GM19193 (cell line): ENCODE data around the gene CCDC51.

Experiments
- POLR2A ChIP-seq: IDR thresholded peaks from 4 replicates; pipeline ENCODE4 v1.6.1; 2011; ENCODE audit not compliant: insufficient read depth, insufficient read length; ENCODE audit errors: extremely low read depth

CCDC51 gene

GRCh38 chr3:48408823-48409281 lies 31.1 kb downstream of the CCDC51 start:
- no peak for TF ChIP-seq POLR2A

DNA sequence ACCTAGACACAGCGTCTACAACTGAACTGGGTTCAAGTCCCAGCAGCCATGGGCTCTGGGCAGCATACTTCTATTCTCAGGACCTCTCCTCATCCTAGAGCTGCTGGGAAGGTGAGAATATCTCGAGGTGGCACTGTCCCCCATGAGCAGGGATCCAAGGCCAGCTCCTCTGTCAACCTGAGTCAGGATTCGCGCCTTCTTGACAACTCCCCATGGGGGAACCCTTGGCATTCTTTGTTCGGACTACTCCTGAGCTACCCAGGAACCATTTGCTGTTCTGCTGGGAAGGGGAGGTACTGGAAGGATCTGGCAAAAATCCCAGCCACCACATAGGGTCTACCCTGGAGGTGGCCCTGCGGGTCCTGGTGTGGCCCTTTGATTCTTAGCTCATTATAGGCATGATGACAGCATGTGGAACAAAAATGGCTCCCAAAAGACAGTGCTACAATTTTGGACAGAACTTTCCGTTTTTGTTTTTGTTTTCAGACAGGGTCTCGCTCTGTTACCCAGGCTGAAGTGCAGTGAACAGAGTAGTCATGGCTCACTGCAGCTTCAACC lies 32.3 kb downstream of the CCDC51 start:
- TF ChIP-seq POLR2A: no peak

DNA sequence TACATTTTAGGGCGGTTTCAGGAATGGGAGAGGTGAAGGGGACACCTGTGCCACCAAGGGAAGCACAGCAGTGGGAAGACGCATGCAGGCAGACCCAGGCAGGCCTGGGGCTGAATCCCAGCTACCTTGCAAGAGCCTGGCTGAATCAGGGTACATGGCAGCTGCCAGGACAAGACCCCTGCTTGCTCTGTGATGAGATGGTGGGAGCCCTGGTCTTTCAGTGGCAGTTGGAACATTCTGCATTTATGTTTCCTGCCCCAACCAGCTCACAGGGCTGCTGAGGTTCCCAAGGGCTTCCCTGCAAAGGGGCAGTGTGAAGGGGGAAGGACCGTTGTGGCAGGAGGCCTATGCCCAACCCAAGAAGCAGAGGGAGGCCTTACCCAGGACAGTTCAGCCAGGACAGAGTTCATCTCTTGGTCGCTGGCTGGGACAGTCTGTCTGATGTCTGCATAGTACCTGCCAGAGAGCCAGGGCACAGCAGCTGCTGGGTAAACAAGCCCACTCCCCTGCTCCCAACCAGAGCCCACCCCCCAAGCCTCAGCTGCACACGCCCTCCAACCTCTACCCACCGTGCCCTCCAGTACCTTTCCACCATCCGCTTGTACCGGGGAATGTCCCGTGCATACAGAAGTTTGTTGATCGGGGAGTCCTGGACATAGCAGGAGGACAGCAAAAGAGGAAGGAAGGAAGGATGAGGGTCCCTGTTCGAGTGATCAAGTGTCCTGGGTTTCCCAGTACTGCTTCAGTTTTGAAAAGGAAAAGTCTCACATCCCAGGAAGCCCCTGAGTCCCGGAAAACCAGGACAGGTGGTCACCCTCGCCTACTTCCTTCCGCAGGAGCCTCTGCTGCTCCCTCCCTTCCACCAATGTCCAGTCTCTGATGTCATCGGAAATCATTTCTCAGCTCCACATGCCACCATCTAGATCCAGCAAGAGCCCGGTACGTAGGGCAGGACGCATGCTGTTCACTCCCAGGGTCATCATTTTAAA lies 33.2 kb downstream of the CCDC51 start:
- no peak for TF ChIP-seq POLR2A

DNA sequence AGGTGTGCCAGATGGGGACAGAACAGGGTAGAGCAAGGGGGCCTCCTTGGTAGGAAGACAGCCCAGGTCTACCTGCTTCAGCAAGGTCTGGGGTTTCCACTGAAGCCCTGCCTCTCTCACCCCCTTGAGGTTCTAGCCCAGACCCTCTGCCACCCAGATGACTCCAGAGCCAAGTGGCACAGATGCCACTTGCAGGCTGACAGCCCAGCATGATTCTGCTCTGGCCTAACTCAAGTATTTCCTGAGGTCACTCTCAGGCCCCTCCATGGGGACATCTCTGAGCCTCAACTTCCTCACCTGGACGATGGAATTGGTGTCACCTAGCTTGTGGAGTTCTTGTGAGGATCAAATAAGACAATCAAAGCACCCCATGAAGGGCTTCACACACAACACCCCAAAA lies 33.9 kb downstream of the CCDC51 start:
- no peak for TF ChIP-seq POLR2A

GRCh38 chr3:48405343-48405881 lies 34.5 kb downstream of the CCDC51 start:
- TF ChIP-seq POLR2A: no peak

- no peak for TF ChIP-seq POLR2A
Observed at GRCh38 chr3:48404440-48405342, 35.2 kb downstream of the CCDC51 start.

- no peak for TF ChIP-seq POLR2A
Observed at GRCh38 chr3:48403533-48404439, 36.1 kb downstream of the CCDC51 start.

- no peak for TF ChIP-seq POLR2A
Observed at GRCh38 chr3:48402907-48403306, 37.0 kb downstream of the CCDC51 start.

- TF ChIP-seq POLR2A: no peak
Observed at GRCh38 chr3:48402281-48402732, 37.6 kb downstream of the CCDC51 start.

DNA sequence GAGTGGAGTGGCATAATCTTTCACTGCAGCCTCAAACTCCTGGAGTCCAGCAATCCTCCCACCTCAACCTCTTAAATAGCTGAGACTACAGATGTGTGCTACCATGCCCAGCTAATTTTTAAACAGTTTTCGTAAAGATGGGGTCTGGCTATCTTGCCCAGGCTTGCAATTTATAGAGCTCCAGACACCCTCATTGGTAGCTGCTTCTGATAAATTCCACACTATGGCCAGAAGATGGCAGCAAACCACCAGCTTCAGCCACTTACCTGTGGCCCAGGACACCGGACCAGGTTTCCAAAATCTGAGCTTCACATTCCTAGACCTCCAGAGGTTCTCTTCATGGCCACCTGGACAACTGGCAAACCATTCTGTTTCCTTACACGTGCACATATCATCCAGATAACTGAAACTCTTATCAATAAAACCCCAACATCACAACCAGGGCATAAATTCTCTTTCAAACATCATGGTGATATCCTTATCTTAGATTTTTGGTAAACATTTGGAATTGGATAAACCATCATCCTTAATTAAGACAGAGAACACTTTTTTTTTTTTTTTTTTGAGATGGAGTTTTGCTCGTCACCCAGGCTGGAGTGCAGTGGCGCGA lies 39.0 kb downstream of the CCDC51 start:
- TF ChIP-seq POLR2A: no peak

- TF ChIP-seq POLR2A: no peak
Observed at GRCh38 chr3:48399387-48400172, 40.3 kb downstream of the CCDC51 start.

DNA sequence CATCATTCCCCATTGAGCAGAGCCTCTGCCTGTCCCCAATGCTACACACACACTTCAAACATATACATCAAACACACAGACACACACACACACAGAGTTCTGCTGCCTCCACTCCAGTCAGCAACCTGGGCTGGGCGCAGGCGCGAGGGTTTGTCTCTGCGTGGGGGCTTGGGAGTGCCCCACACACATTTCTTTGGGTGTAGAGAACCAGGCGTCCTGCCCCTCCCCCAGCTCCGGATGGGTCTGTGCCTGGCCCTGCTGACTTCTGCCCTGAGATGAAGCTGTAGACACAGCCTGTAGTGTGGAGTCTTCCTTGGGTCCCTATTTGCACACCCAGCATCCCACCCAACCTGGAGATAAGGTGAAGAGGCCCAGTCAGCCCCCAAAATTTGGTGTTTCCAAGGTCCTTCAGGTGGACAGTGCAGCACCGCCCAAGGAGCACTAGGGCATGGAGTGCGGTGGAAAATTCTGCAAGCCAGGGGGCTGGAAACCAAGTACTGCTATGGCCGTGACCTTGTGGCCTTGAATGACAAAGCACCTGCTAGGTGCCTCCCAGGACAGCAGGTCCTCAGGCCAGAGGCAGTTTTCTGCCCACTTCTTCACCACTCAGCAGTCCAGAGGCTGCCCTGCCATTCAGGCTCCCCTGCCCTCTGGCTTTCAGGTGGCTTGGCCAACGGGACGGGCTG lies 41.1 kb downstream of the CCDC51 start:
- TF ChIP-seq POLR2A: no peak
